Type B pancreatic cell (in vitro differentiated cells): ENCODE measurements around the gene PPP1R3E. TPM values are rescaled to one million over a fixed set of nuclear protein-coding genes. Genes with fewer than 3 reads are reported as not detected.
A peak's percentile ranks its signal among the peaks of the same experiment; 100 is the strongest.

ENCODE experiments used
- DNase-seq: peaks from one replicate; pipeline ENCODE4 v3.0.0; 2021; ENCODE audit warnings: mixed read lengths; ENCODE audit not compliant: unreplicated experiment; ENCODE audit errors: extremely low spot score
- H3K27ac Mint-ChIP-seq: 2 replicates; pipeline ENCODE4 v1.8.0; 2021; ENCODE audit warnings: mild to moderate bottlenecking, mixed read lengths
- H3K27me3 Mint-ChIP-seq: 2 replicates; pipeline ENCODE4 v1.8.0; 2021; ENCODE audit warnings: mixed read lengths
- H3K36me3 Mint-ChIP-seq: 2 replicates; pipeline ENCODE4 v1.8.0; 2021; ENCODE audit warnings: mixed read lengths
- H3K4me1 Mint-ChIP-seq: one replicate; pipeline ENCODE4 v1.8.0; 2021; ENCODE audit warnings: mixed read lengths; ENCODE audit not compliant: unreplicated experiment
- H3K4me3 Mint-ChIP-seq: 2 replicates; pipeline ENCODE4 v1.8.0; 2021; ENCODE audit warnings: mild to moderate bottlenecking, mixed read lengths
- H3K9me3 Mint-ChIP-seq: 2 replicates; pipeline ENCODE4 v1.8.0; 2021; ENCODE audit warnings: mixed read lengths
- CTCF ChIP-seq: fragments of 200-600 bp; sonication (generic); conservative IDR thresholded peaks from 2 replicates; pipeline ENCODE4 v1.5.0; 2021; ENCODE audit warnings: antibody characterized with exemption, mild to moderate bottlenecking
- long read RNA-seq: library from polyadenylated mRNA; unstranded; transcript quantifications from one replicate; pipeline ENCODE4 v2.0.0, GENCODE V29; 2020
- total RNA-seq: library from RNA; stranded (reverse); gene quantifications from 2 replicates; pipeline ENCODE4 v1.2.1, GENCODE V29; 2021; ENCODE audit warnings: low replicate concordance

PPP1R3E gene
- total RNA-seq = 10.1 and 16.7 TPM in 2 replicates
- long read RNA-seq, partial matches to known transcripts = 0 of 4 reads
- long read RNA-seq, other reads (novel, unspliced or antisense) = 4 of 4 reads

- Mint-ChIP-seq H3K27ac (peak within 1 kb of the TSS; percentile 97), H3K4me3 (peak within 1 kb of the TSS; percentile 99), H3K4me1 (peaks cover 14% of the 10 kb centered on the region), H3K27me3 (no peaks in the 10 kb centered on the region), H3K36me3 (peaks cover 2% of the 10 kb centered on the region), H3K9me3 (no peaks in the 10 kb centered on the region)
- no peak for TF ChIP-seq CTCF
- DNase-seq = no peak
These were observed at the start of gene PPP1R3E for GRCh38 chr14:23302290-23303225. PPP1R3E (minus strand) TSS chr14:23302859; CDS start chr14:23302576, 283 bp downstream.

GRCh38 chr14:23351681-23352505 lies 49.2 kb upstream of the PPP1R3E start:
- no peak overlapping the region for H3K27ac Mint-ChIP-seq
- H3K4me3 Mint-ChIP-seq = peak overlapping the region; percentile 87
- H3K36me3 Mint-ChIP-seq = peaks cover 17% of the 10 kb centered on the region
- peaks cover 9% of the 10 kb centered on the region for H3K4me1 Mint-ChIP-seq
- TF ChIP-seq CTCF = no peak
- peaks cover 30% of the 10 kb centered on the region for H3K27me3 Mint-ChIP-seq
- no peaks in the 10 kb centered on the region for H3K9me3 Mint-ChIP-seq
- DNase-seq = no peak

- peaks cover 29% of the 10 kb centered on the region for H3K27me3 Mint-ChIP-seq
- H3K27ac Mint-ChIP-seq = no peak overlapping the region
- no peak for DNase-seq
- no peaks in the 10 kb centered on the region for H3K9me3 Mint-ChIP-seq
- H3K36me3 Mint-ChIP-seq = peaks cover 14% of the 10 kb centered on the region
- H3K4me3 Mint-ChIP-seq = peak overlapping the region; percentile 53
- no peak for TF ChIP-seq CTCF
- H3K4me1 Mint-ChIP-seq = peaks cover 9% of the 10 kb centered on the region
These were observed 46.6 kb upstream of the PPP1R3E start for GRCh38 chr14:23349156-23349845.

GRCh38 chr14:23348297-23348655 lies 45.6 kb upstream of the PPP1R3E start:
- Mint-ChIP-seq H3K36me3 (peaks cover 14% of the 10 kb centered on the region), H3K4me1 (peaks cover 9% of the 10 kb centered on the region), H3K9me3 (no peaks in the 10 kb centered on the region), H3K27ac (no peak overlapping the region), H3K4me3 (no peak overlapping the region), H3K27me3 (peaks cover 20% of the 10 kb centered on the region)
- DNase-seq = no peak
- no peak for TF ChIP-seq CTCF
